ENCODE data around the gene UHRF1.

Gene UHRF1

DNA sequence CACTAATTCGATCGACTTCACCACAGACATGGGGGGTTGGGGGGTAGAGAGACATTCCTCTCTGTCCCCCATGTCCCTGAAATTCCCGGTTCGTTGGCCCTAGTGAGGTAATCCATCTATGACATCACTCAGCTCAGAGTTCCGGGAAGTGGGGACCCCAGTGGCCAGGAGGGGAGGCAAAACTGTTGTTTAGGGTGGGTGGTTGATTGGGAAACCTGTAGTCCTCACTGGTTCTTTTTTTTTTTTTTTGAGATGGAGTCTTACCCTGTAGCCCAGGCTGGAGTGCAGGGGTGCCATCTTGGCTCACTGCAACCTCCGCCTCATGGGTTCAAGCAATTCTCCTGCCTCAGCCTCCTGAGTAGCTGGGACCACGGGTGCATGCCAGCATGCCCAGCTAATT is 6.5 kb upstream of the UHRF1 start, which contains the start of gene ARRDC5:
TSS of gene ARRDC5 (minus strand) at position 101 of the 400 bp plus-strand sequence. CDS start at position 30, 71 bp downstream.
- no peak for DNase-seq

DNA sequence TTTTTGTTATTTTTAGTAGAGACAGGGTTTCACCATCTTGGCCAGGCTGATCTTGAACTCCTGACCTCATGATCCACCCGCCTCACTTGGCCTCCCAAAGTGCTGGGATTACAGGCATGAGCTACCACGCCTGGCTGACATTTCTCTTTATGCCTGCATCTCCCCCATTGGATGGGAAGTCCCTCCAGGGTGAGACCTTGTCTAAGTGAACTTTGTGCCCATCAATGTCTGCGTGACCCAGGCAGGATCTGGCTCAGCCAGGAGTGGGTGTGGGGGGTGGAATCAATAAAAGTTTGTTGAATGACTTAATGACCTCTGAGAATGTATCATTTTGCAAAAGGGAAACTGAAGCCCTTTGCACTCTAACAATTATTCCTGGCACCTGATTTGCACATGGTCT is 4.8 kb upstream of the UHRF1 start:
- DNase-seq, result peak; percentile 40

GRCh38 chr19:4906963-4907362 is 2.3 kb upstream of the UHRF1 start:
- DNase-seq, result no peak

GRCh38 chr19:4908360-4908759 is 941 bp upstream of the UHRF1 start:
- DNase-seq, result no peak

- no peak for DNase-seq
Measured at GRCh38 chr19:4908781-4909155, 533 bp upstream of the UHRF1 start.

- DNase-seq, result peak; percentile 94
Measured at GRCh38 chr19:4909897-4910593, 744 bp downstream of the UHRF1 start.

- peak; percentile 86 for DNase-seq
Measured at GRCh38 chr19:4910594-4911281, 1.4 kb downstream of the UHRF1 start.

- DNase-seq, result no peak
Measured at GRCh38 chr19:4911314-4911713, 2.0 kb downstream of the UHRF1 start.

GRCh38 chr19:4911786-4912672 is 2.7 kb downstream of the UHRF1 start:
- DNase-seq, result peak; percentile 89

DNA sequence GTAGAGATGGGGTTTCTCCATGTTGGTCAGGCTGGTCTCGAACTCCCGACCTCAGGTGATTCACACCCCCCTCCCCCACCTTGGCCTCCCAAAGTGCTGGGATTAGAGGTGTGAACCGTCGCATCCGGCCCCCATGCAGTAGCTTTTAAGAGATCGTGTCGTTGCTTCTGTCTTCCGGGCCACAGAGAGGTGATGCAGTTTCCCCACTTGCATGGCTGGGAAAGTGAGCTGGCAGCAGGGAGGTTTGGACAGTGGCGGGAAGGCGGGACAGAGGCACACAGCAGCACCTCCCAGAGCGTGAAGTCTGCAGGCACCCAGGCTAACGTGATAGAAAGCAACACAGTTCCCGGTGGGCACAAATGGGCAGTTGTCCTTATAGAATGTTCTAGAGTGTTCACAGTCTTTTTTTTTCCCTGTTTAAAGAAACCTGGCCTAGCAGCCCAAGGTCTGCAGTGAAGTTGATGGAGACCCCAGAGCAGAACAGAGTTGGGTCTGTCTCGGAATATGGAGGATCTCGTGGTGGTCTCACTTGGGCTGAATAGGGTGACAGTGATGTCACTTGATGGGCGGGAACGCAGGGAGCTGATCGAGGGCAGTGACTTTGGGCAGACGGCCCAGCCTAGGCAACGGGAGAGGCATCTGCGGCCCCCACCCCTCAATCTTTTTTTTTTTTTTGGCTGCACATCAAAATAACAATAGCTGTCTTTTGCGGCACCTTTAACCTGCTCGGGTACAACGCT is 4.9 kb downstream of the UHRF1 start:
- no peak for DNase-seq

GRCh38 chr19:4914736-4915501 is 5.6 kb downstream of the UHRF1 start:
- peak; percentile 58 for DNase-seq

- peak; percentile 71 for DNase-seq
Measured at GRCh38 chr19:4916292-4917082, 7.2 kb downstream of the UHRF1 start.

DNA sequence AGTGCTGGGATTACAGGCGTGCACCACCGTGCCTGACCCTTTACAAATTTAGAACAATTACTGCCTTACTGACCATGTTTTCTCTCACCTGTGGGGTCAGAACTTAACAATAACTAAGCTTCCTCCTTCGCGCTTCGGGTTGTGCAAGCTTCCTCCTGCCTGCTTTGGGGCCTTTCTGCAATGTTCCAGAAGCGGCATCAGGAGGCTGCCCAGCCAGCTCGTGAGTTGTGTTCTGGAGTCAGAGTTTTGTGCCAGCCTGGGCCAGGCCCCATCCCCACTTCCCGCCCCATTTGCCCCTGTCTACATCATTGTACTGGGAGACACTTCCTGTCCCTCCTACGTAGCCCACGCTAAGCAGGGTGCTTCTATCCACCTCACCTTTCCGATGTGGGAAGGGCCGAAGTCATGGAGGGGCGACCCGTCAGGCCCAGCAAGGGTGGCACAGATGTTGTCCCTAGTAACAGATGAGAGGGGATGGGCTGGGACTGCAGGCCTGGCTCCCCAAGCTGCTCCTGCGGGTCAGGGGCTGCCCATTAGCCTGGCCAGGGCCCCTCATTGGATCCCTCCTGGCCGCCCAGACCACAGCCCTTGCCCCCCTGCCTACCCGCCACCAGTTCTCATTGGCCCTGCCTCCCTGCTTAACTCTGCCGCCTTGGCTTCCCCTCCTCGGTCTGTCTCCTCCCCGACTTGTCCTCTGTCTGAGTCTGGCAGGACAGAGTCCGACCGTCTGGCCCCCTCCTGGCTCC is 13.4 kb downstream of the UHRF1 start:
- DNase-seq, result peak; percentile 34

GRCh38 chr19:4923276-4923747 is 14.0 kb downstream of the UHRF1 start:
- DNase-seq, result no peak

GRCh38 chr19:4929186-4929585 is 19.9 kb downstream of the UHRF1 start:
- no peak for DNase-seq

DNA sequence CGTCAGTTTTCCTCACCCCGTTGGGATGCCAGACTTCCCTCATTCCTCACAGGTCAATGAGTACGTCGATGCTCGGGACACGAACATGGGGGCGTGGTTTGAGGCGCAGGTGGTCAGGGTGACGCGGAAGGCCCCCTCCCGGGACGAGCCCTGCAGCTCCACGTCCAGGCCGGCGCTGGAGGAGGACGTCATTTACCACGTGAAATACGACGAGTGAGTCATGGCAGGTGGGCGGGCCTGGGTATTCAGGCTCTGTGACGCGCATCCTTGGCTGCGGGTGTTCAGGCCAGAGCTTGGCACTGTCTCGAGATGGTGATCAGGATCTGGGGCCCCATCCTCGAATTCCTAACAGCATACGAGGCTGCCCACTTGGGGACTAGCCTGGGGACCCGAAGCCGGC is 21.4 kb downstream of the UHRF1 start:
- no peak for DNase-seq

DNA sequence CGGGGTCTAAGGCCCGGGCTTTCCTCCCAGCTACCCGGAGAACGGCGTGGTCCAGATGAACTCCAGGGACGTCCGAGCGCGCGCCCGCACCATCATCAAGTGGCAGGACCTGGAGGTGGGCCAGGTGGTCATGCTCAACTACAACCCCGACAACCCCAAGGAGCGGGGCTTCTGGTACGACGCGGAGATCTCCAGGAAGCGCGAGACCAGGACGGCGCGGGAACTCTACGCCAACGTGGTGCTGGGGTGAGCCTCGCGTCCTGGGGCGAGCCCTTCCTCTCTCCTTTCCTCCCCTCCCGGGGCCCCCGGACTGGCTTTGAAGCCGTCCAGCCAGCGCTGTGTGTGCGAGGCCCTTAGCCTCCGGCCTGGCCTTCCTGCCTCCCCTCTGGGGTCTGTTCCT is 23.4 kb downstream of the UHRF1 start:
- DNase-seq, result no peak

GRCh38 chr19:4933528-4933927 is 24.2 kb downstream of the UHRF1 start:
- peak; percentile 93 for DNase-seq

DNA sequence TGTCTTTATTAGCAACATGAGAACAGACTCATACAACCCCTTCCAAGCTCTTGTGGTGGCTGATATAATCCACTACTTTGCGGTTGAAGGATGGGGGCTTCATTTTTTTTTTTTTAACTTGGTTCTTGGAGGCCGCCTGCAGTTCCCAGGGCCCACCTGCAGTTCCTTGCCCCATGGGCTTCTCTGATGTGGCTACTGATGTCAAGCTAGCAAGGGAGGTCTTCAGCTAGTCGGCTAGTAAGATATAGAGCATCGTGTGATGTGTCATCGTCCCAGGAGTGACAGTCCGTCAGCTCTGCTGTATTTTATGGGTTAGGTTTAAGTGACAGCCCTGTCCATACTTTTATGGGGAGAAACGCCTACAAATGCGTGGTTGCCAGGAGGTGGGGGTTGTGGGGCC is 26.1 kb downstream of the UHRF1 start:
- DNase-seq, result no peak

GRCh38 chr19:4937060-4937459 is 27.8 kb downstream of the UHRF1 start:
- no peak for DNase-seq

Measured in MV-4-11 (cell line).